Skeletal muscle satellite cell (primary cell): Measurements from ENCODE around the gene PLRG1.

Source experiments
- H3K27me3 ChIP-seq: 2 replicates; pipeline ENCODE4 v1.7.0; 2013; ENCODE audit warnings: low read length; ENCODE audit not compliant: control insufficient read depth, insufficient read depth
- H3K36me3 ChIP-seq: 2 replicates; pipeline ENCODE4 v1.7.0; 2013; ENCODE audit warnings: mild to moderate bottlenecking, control low read depth, low read length; ENCODE audit not compliant: insufficient read depth
- H3K4me1 ChIP-seq: 2 replicates; pipeline ENCODE4 v1.7.0; 2013; ENCODE audit warnings: low read length; ENCODE audit not compliant: control insufficient read depth, insufficient read depth
- H3K4me2 ChIP-seq: 2 replicates; pipeline ENCODE4 v1.7.0; 2013; ENCODE audit warnings: mild to moderate bottlenecking, low read length
- H3K4me3 ChIP-seq: 2 replicates; pipeline ENCODE4 v1.7.0; 2013; ENCODE audit warnings: low read length
- H3K9ac ChIP-seq: 2 replicates; pipeline ENCODE4 v1.7.0; 2013; ENCODE audit warnings: mild to moderate bottlenecking, low read depth, low read length, moderate library complexity
- H3K9me3 ChIP-seq: replicated peaks from 2 replicates; pipeline ENCODE4 v1.7.0; 2013; ENCODE audit warnings: mild to moderate bottlenecking, control low read depth, low read length

The PLRG1 gene

GRCh38 chr4:154542271-154542879 lies 7.8 kb downstream of the PLRG1 start:
- Histone ChIP-seq H3K9ac (no peak overlapping the region), H3K4me3 (no peak overlapping the region), H3K4me2 (no peak overlapping the region), H3K36me3 (peaks cover 93% of the 10 kb centered on the region), H3K4me1 (no peaks in the 10 kb centered on the region), H3K27me3 (no peaks in the 10 kb centered on the region), H3K9me3 (no peaks in the 10 kb centered on the region)

GRCh38 chr4:154534296-154534695 lies 15.9 kb downstream of the PLRG1 start:
- no peaks in the 10 kb centered on the region for H3K4me1 ChIP-seq
- peaks cover 32% of the 10 kb centered on the region for H3K36me3 ChIP-seq
- H3K9ac ChIP-seq = no peak overlapping the region
- H3K4me2 ChIP-seq = no peak overlapping the region
- no peaks in the 10 kb centered on the region for H3K27me3 ChIP-seq
- H3K4me3 ChIP-seq = no peak overlapping the region
- H3K9me3 ChIP-seq = no peaks in the 10 kb centered on the region

- H3K4me3 ChIP-seq = no peak overlapping the region
These were observed 20.3 kb downstream of the PLRG1 start for GRCh38 chr4:154529728-154530519.

GRCh38 chr4:154528869-154529268 lies 21.3 kb downstream of the PLRG1 start:
- H3K4me3 ChIP-seq = no peak overlapping the region

More at GRCh38 chr4:154529728-154530519, 20.3 kb downstream of the PLRG1 start:
- Histone ChIP-seq H3K4me1 (no peaks in the 10 kb centered on the region), H3K4me2 (no peak overlapping the region), H3K9me3 (no peaks in the 10 kb centered on the region), H3K9ac (no peak overlapping the region), H3K36me3 (no peaks in the 10 kb centered on the region), H3K27me3 (no peaks in the 10 kb centered on the region)

GRCh38 chr4:154527308-154527707 lies 22.9 kb downstream of the PLRG1 start:
- Histone ChIP-seq H3K4me3 (no peak overlapping the region), H3K27me3 (peaks cover 5% of the 10 kb centered on the region), H3K4me2 (no peak overlapping the region), H3K36me3 (no peaks in the 10 kb centered on the region), H3K4me1 (no peaks in the 10 kb centered on the region), H3K9ac (no peak overlapping the region), H3K9me3 (no peaks in the 10 kb centered on the region)

More at GRCh38 chr4:154528869-154529268, 21.3 kb downstream of the PLRG1 start:
- H3K9ac ChIP-seq = no peak overlapping the region
- no peaks in the 10 kb centered on the region for H3K9me3 ChIP-seq
- no peak overlapping the region for H3K4me2 ChIP-seq
- no peaks in the 10 kb centered on the region for H3K4me1 ChIP-seq
- no peaks in the 10 kb centered on the region for H3K36me3 ChIP-seq
- H3K27me3 ChIP-seq = no peaks in the 10 kb centered on the region

GRCh38 chr4:154526151-154526550 lies 24.0 kb downstream of the PLRG1 start:
- Histone ChIP-seq H3K36me3 (no peaks in the 10 kb centered on the region), H3K27me3 (peaks cover 13% of the 10 kb centered on the region), H3K4me3 (no peak overlapping the region), H3K9me3 (no peaks in the 10 kb centered on the region), H3K4me2 (no peak overlapping the region), H3K4me1 (no peaks in the 10 kb centered on the region), H3K9ac (no peak overlapping the region)

- Histone ChIP-seq H3K9me3 (no peaks in the 10 kb centered on the region), H3K4me2 (no peak overlapping the region), H3K4me1 (no peaks in the 10 kb centered on the region), H3K27me3 (peaks cover 33% of the 10 kb centered on the region), H3K36me3 (no peaks in the 10 kb centered on the region), H3K9ac (no peak overlapping the region), H3K4me3 (no peak overlapping the region)
These were observed 28.6 kb downstream of the PLRG1 start for GRCh38 chr4:154521607-154522006.

GRCh38 chr4:154519214-154519613 lies 31.0 kb downstream of the PLRG1 start:
- Histone ChIP-seq H3K9me3 (no peaks in the 10 kb centered on the region), H3K36me3 (no peaks in the 10 kb centered on the region), H3K4me1 (no peaks in the 10 kb centered on the region), H3K4me3 (no peak overlapping the region), H3K27me3 (peaks cover 47% of the 10 kb centered on the region), H3K4me2 (no peak overlapping the region), H3K9ac (no peak overlapping the region)

DNA sequence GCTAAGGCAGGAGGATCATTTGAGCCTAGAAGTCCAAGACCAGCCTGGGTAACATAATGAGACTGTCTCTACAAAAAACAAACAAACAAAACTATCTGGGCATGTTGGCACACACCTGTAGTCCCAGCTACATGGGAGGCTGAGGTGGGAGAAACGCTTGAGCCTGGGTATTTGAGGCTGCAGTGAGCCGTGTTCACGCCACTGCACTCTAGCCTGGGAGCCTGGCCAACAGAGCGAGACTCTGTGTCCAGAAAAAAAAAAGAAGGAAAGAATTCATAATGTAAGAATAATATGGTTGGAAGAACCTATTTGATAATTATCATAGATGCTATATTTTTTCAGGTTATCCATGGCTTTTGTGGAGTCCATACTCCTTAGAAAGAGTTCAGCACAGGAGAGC lies 32.6 kb downstream of the PLRG1 start:
- H3K4me3 ChIP-seq = no peak overlapping the region
- H3K4me2 ChIP-seq = no peak overlapping the region
- no peaks in the 10 kb centered on the region for H3K4me1 ChIP-seq
- no peaks in the 10 kb centered on the region for H3K36me3 ChIP-seq
- no peak overlapping the region for H3K9ac ChIP-seq
- no peaks in the 10 kb centered on the region for H3K9me3 ChIP-seq
- H3K27me3 ChIP-seq = peaks cover 45% of the 10 kb centered on the region

DNA sequence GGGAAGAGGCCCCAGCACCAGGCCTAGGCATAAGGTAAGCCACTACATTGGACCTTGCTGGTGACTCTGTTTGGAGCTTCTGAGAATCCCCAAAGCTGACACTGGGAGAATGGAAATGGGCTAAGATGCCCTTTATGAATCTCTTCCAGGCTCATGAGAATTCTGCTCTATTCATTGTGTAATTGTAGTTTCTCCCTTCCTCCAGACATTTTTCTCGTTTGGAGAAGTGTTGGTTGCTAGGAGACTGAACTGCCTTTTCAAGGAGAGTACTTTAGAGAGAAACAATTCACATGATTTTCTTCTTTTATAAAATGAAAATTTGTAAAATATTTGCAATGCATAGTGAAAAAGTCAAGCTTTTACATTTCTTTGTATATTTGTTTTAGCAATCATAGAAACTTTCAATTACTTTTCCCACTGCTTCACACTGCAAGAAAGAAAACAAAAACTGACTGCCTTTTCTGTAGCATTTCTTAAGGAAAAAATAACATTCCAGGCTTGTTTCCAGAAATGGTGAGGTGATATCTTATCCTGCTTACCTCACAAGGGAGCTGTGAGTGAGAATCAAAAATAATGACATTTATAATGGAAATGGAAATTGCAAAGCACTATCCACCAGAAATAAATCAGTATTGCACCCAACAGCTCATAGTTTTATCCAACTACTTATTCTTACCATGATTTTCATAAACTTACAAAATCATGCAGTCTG lies 33.7 kb downstream of the PLRG1 start:
- Histone ChIP-seq H3K4me2 (no peak overlapping the region), H3K4me1 (no peaks in the 10 kb centered on the region), H3K4me3 (no peak overlapping the region)

GRCh38 chr4:154511981-154512380 lies 38.2 kb downstream of the PLRG1 start:
- Histone ChIP-seq H3K36me3 (no peaks in the 10 kb centered on the region), H3K4me1 (no peaks in the 10 kb centered on the region), H3K27me3 (peaks cover 21% of the 10 kb centered on the region), H3K9me3 (no peaks in the 10 kb centered on the region), H3K4me2 (no peak overlapping the region), H3K9ac (no peak overlapping the region), H3K4me3 (no peak overlapping the region)

More for the DNA sequence above, 33.7 kb downstream of the PLRG1 start:
- Histone ChIP-seq H3K27me3 (peaks cover 34% of the 10 kb centered on the region), H3K9ac (no peak overlapping the region), H3K36me3 (no peaks in the 10 kb centered on the region), H3K9me3 (no peaks in the 10 kb centered on the region)
